Endodermal cell (in vitro differentiated cells): ENCODE results near the gene BICDL1. TPM values are rescaled to one million over a fixed set of nuclear protein-coding genes. Genes with fewer than 3 reads are reported as not detected.

Source experiments
- DNase-seq: peaks from one replicate; pipeline ENCODE4 v3.0.0-alpha.2; 2017
- H3K27ac ChIP-seq: 2 replicates; pipeline ENCODE4 v1.5.1; 2013; ENCODE audit warnings: mild to moderate bottlenecking, low read depth, low read length, moderate library complexity
- H3K27me3 ChIP-seq: 2 replicates; pipeline ENCODE4 v1.6.1; 2013; ENCODE audit warnings: mild to moderate bottlenecking, low read length, moderate library complexity; ENCODE audit not compliant: insufficient read depth, control insufficient read depth, poor library complexity, severe bottlenecking
- H3K36me3 ChIP-seq: 2 replicates; pipeline ENCODE4 v1.7.0; 2013; ENCODE audit warnings: mild to moderate bottlenecking, low read length, moderate library complexity; ENCODE audit not compliant: control insufficient read depth, insufficient read depth
- H3K4me1 ChIP-seq: one replicate; pipeline ENCODE4 v1.7.0; 2013; ENCODE audit warnings: low read length; ENCODE audit not compliant: control insufficient read depth, insufficient read depth
- H3K4me3 ChIP-seq: 2 replicates; pipeline ENCODE4 v1.5.1; 2013; ENCODE audit warnings: mild to moderate bottlenecking, low read length, moderate library complexity
- H3K9ac ChIP-seq: 2 replicates; pipeline ENCODE4 v1.6.1; 2013; ENCODE audit warnings: mild to moderate bottlenecking, low read length, moderate library complexity; ENCODE audit not compliant: poor library complexity, severe bottlenecking; ENCODE audit errors: extremely low read depth
- H3K9me3 ChIP-seq: 2 replicates; pipeline ENCODE4 v1.6.1; 2013; ENCODE audit warnings: mild to moderate bottlenecking, low read length, moderate library complexity; ENCODE audit not compliant: control insufficient read depth
- H3K27ac Mint-ChIP-seq: 2 replicates; pipeline ENCODE4 v1.8.0; 2020; ENCODE audit warnings: mixed read lengths
- H3K27me3 Mint-ChIP-seq: 2 replicates; pipeline ENCODE4 v1.8.0; 2021; ENCODE audit warnings: mild to moderate bottlenecking, mixed read lengths; ENCODE audit not compliant: insufficient read depth
- H3K36me3 Mint-ChIP-seq: 2 replicates; pipeline ENCODE4 v1.8.0; 2020; ENCODE audit warnings: low read depth, mixed read lengths
- H3K4me1 Mint-ChIP-seq: 2 replicates; pipeline ENCODE4 v1.8.0; 2020; ENCODE audit warnings: mixed read lengths
- H3K4me3 Mint-ChIP-seq: 2 replicates; pipeline ENCODE4 v1.8.0; 2020; ENCODE audit warnings: mild to moderate bottlenecking, moderate library complexity, mixed read lengths
- H3K9me3 Mint-ChIP-seq: 2 replicates; pipeline ENCODE4 v1.8.0; 2020; ENCODE audit warnings: mild to moderate bottlenecking, mixed read lengths
- CTCF ChIP-seq: fragments of 200-600 bp; sonication (generic); conservative IDR thresholded peaks from 2 replicates; pipeline ENCODE4 v1.5.0; 2021; ENCODE audit warnings: antibody characterized with exemption, mild to moderate bottlenecking
- WGBS, 2 experiments: methylation state at CpG; one replicate each; pipeline versions ENCODE4 v1.1.5 to v1.1.7; 2013; ENCODE audit warnings: missing lambda C conversion rate in 2 of 2, mixed read lengths in 1 of 2; ENCODE audit not compliant: insufficient coverage in 1 of 2, insufficient read length in 1 of 2; 5-methylcytosine and 5-hydroxymethylcytosine counted together
- total RNA-seq, 2 donors: library from RNA; stranded (reverse); fragmentation: NEBNext Ultra II Directional in 1 of 2; extraction: Animal tissue kit (Norgen Biotek cat#: 25700) in 1 of 2; gene quantifications; 2 replicates in 1 of 2; 3 replicates in 1 of 2; pipeline ENCODE4 v1.2.1, GENCODE V29; 2021

BICDL1 gene
- total RNA-seq, 2 donors from 2014 or later: 14.5 to 22.3 TPM

GRCh38 chr12:120019197-120019596, 30.2 kb downstream of the BICDL1 start:
- H3K9ac ChIP-seq: no peak overlapping the region
- no peaks in the 10 kb centered on the region for H3K9me3 ChIP-seq
- no peak for DNase-seq
- no peaks in the 10 kb centered on the region for H3K4me1 ChIP-seq
- Mint-ChIP-seq H3K4me1 (no peaks in the 10 kb centered on the region), H3K27ac (no peak overlapping the region), H3K4me3 (no peak overlapping the region), H3K9me3 (peaks cover 5% of the 10 kb centered on the region), H3K36me3 (peaks cover 8% of the 10 kb centered on the region), H3K27me3 (no peaks in the 10 kb centered on the region)
- H3K27me3 ChIP-seq: no peaks in the 10 kb centered on the region
- H3K27ac ChIP-seq: no peak overlapping the region
- no peak overlapping the region for H3K4me3 ChIP-seq
- TF ChIP-seq CTCF: no peak
- H3K36me3 ChIP-seq: no peaks in the 10 kb centered on the region

- H3K4me3 Mint-ChIP-seq: no peak overlapping the region
- no peaks in the 10 kb centered on the region for H3K27me3 ChIP-seq
- H3K9ac ChIP-seq: no peak overlapping the region
- H3K27ac Mint-ChIP-seq: no peak overlapping the region
- no peak overlapping the region for H3K4me3 ChIP-seq
- no peaks in the 10 kb centered on the region for H3K4me1 Mint-ChIP-seq
- H3K27ac ChIP-seq: no peak overlapping the region
- H3K27me3 Mint-ChIP-seq: no peaks in the 10 kb centered on the region
- no peak for TF ChIP-seq CTCF
- no peaks in the 10 kb centered on the region for H3K4me1 ChIP-seq
- H3K36me3 Mint-ChIP-seq: peaks cover 13% of the 10 kb centered on the region
- DNase-seq: no peak
- H3K36me3 ChIP-seq: no peaks in the 10 kb centered on the region
- peaks cover 5% of the 10 kb centered on the region for H3K9me3 Mint-ChIP-seq
- 87% methylated on average over 3 to 5 of the region's 5 CpGs for WGBS, 2 experiments
- no peaks in the 10 kb centered on the region for H3K9me3 ChIP-seq
These were observed 30.9 kb downstream of the BICDL1 start for GRCh38 chr12:120019938-120020337.

- peaks cover 5% of the 10 kb centered on the region for H3K4me1 Mint-ChIP-seq
- Histone ChIP-seq H3K27ac (no peak overlapping the region), H3K9me3 (no peaks in the 10 kb centered on the region), H3K27me3 (no peaks in the 10 kb centered on the region), H3K36me3 (no peaks in the 10 kb centered on the region), H3K9ac (no peak overlapping the region), H3K4me3 (no peak overlapping the region), H3K4me1 (no peaks in the 10 kb centered on the region)
- no peak for TF ChIP-seq CTCF
- DNase-seq: no peak
- no peaks in the 10 kb centered on the region for H3K9me3 Mint-ChIP-seq
- H3K4me3 Mint-ChIP-seq: no peak overlapping the region
- peaks cover 7% of the 10 kb centered on the region for H3K36me3 Mint-ChIP-seq
- WGBS, 2 experiments: 100% methylated on average over 1 of the region's 2 CpGs; no CpG with 5 or more reads in 1 of the 2 experiments
- H3K27me3 Mint-ChIP-seq: no peaks in the 10 kb centered on the region
- no peak overlapping the region for H3K27ac Mint-ChIP-seq
These were observed 35.2 kb downstream of the BICDL1 start for GRCh38 chr12:120024193-120024592.
